Testis (tissue), 3 donors: ENCODE measurements around the gene LRP8. TPM values are rescaled to one million over a fixed set of nuclear protein-coding genes. Genes with fewer than 3 reads are reported as not detected.
A peak's percentile ranks its signal among the peaks of the same experiment; 100 is the strongest.

ENCODE experiments used
- DNase-seq: peaks from one replicate; pipeline ENCODE4 v3.0.0-alpha.2; 2019
- H3K27ac ChIP-seq, 2 donors: fragments of 200-600 bp; sonication (generic); one replicate each; pipeline ENCODE4 v1.5.1; 2019
- H3K27me3 ChIP-seq: fragments of 200-600 bp; sonication (generic); one replicate; pipeline ENCODE4 v1.5.1; 2019
- H3K36me3 ChIP-seq: fragments of 200-600 bp; sonication (generic); one replicate; pipeline ENCODE4 v1.5.1; 2017; ENCODE audit warnings: low read depth; ENCODE audit errors: missing control alignments
- H3K4me1 ChIP-seq: fragments of 200-600 bp; sonication (generic); one replicate; pipeline ENCODE4 v1.5.1; 2019
- H3K4me3 ChIP-seq, 2 donors: fragments of 200-600 bp; sonication (generic); one replicate each; pipeline ENCODE4 v1.5.1; 2017 to 2019
- H3K9me3 ChIP-seq: fragments of 200-600 bp; sonication (generic); one replicate; pipeline ENCODE4 v1.5.1; 2017
- POLR2A ChIP-seq: fragments of 450-650 bp; IDR thresholded peaks from one replicate; pipeline ENCODE4 v1.6.1; 2017; ENCODE audit warnings: antibody characterized with exemption, mild to moderate bottlenecking, moderate library complexity
- WGBS, 2 donors: methylation state at CpG; one replicate each; pipeline ENCODE4 v1.1.5; 2018; 5-methylcytosine and 5-hydroxymethylcytosine counted together
- intact Hi-C: fragments of 100-400 bp; cut with DNase I; formaldehyde crosslinking; loops from one replicate; pipeline ENCODE4 v1.15.1; 2023; ENCODE audit warnings: low total_unique reads
- polyA plus RNA-seq: library from polyadenylated mRNA; stranded (reverse); fragments of 350-450 nt; fragmentation: Illumina TruSeq; extraction: RNeasy Lipid Tissue Mini Kit (QIAGEN cat#74804); gene quantifications from one replicate; pipeline ENCODE4 v1.2.3, GENCODE V29; 2014; ENCODE audit warnings: low read depth, low replicate concordance; ENCODE audit not compliant: insufficient read depth
- total RNA-seq, 2 donors: library from RNA; depleted of rRNA; stranded (reverse); fragments of >200 nt; gene quantifications; one replicate each; pipeline ENCODE4 v1.2.3, GENCODE V29; 2016
- TF ChIP-seq, protein P1 (sequence below), 3 experiments: fragments of 450-650 bp in 2 of 3; fragments of 200-600 bp in 1 of 3; sonication (generic) in 1 of 3; IDR thresholded peaks; one replicate each; pipeline ENCODE4 v1.5.1; 2016 to 2019; ENCODE audit warnings: antibody characterized with exemption in 3 of 3, mild to moderate bottlenecking in 2 of 3, moderate library complexity in 1 of 3

The LRP8 gene
- total and polyA plus RNA-seq, 3 donors from 2014 or later, result 64.3 to 253 (median 223) TPM

DNA sequence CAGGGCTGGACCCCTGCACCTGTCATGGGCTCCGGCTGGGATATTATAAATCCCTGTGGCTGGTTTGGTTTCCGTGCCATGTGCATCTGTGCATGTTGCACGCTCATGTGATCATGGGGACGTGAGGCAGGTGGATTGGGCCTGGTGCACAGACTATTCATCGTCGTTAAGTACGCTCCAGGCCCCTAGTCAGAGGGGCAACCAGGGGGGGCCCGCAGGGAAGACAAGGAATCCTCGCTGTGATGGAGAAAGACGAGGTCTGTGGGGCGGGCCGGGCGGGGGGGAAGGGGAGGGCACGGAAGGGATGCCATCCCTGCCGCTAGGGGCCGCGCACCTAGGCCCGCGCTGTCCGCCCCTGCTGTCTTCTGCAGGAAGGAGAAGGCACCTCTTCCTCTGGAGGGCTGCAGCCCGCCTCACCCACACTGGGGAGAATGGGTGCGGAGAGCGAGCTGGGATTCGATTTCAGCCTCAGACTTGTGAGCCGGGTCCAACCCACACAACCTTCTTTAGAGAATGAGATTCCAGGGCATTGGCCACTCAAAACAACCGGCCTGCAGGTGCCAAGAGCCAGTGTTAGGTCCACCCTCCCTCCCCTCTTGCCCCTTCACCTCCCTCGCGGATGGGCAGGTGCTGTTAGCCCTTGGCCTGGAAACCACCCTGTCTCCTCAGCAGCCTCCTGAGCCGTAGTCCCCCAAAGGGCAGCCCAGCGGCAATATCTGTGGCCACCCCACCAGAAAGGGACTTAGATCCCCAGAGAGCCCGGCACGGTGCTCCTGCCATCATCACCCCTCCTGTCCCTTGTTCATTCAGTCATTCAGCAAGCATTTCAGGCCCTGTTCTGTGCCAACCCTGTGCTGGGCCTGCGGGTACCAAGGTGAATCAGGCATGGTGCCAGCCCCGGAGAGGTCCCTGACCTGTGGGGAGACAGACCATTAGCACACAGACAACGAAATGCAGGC is 950 bp upstream of the LRP8 start:
- Histone ChIP-seq H3K4me1 (peaks cover 21% of the 10 kb centered on the region), H3K36me3 (no peaks in the 10 kb centered on the region), H3K4me3 (peak overlapping the region in 1 of 2 donors; percentile 41), H3K27ac (peak overlapping the region in 1 of 2 donors; percentile 39), H3K27me3 (no peaks in the 10 kb centered on the region), H3K9me3 (no peaks in the 10 kb centered on the region)
- no peak for DNase-seq
- WGBS, 2 donors, result 51 to 60% methylated on average over 28 to 35 of the region's 35 CpGs
- intact Hi-C loops, result no loop called here
- TF ChIP-seq, protein P1, sequence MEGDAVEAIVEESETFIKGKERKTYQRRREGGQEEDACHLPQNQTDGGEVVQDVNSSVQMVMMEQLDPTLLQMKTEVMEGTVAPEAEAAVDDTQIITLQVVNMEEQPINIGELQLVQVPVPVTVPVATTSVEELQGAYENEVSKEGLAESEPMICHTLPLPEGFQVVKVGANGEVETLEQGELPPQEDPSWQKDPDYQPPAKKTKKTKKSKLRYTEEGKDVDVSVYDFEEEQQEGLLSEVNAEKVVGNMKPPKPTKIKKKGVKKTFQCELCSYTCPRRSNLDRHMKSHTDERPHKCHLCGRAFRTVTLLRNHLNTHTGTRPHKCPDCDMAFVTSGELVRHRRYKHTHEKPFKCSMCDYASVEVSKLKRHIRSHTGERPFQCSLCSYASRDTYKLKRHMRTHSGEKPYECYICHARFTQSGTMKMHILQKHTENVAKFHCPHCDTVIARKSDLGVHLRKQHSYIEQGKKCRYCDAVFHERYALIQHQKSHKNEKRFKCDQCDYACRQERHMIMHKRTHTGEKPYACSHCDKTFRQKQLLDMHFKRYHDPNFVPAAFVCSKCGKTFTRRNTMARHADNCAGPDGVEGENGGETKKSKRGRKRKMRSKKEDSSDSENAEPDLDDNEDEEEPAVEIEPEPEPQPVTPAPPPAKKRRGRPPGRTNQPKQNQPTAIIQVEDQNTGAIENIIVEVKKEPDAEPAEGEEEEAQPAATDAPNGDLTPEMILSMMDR (IDR thresholded peaks at IDR 0.05), result peak in 1 of 3 experiments; percentile 27
- no peak for TF ChIP-seq POLR2A

DNA sequence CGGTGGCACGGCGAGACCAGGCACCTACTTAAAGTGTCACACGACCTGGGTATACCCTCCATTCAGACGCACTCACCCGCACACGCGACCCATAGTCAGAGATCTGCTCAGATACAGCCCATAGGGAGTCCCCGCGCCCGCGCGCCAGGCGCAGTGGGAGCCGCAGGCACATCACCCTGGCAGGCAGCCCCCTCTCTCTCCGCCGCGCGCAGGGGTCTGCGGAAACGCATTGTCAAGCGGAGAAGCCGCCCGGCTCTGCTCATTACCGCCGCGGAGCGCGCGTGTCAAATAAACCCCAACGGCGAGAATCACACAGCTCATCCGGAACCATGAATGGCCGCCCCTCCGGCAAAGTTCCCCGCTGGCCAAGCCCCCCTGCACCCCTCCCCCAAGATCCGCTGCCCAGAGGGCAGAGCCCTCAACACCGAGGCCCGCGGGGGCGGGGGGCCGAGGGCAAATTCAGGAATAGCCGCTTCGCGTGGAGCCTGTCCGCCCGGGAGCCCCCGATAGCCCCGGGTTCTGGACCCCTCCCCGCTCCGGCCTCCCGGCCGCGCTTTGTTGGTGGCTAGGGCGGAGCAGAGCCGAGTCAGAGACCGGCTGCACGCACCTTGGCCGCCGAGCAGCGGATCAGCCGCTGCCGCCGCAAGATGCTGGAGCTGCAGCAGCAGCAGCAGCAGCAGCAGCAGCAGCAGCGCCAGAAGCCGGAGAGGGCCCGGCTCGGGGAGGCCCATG is 522 bp downstream of the LRP8 start:
- Histone ChIP-seq H3K4me1 (peaks cover 24% of the 10 kb centered on the region), H3K36me3 (no peaks in the 10 kb centered on the region), H3K27ac (peak overlapping the region; percentile 47 to 66), H3K27me3 (no peaks in the 10 kb centered on the region), H3K9me3 (no peaks in the 10 kb centered on the region), H3K4me3 (peak overlapping the region; percentile 66 to 74)
- TF ChIP-seq, protein P1 (IDR thresholded peaks at IDR 0.05), result no peak
- TF ChIP-seq POLR2A, result no peak
- DNase-seq, result no peak
- intact Hi-C loops, result no loop called here
- WGBS, 2 donors, result 0 to 1% methylated on average over 16 to 49 of the region's 68 CpGs

DNA sequence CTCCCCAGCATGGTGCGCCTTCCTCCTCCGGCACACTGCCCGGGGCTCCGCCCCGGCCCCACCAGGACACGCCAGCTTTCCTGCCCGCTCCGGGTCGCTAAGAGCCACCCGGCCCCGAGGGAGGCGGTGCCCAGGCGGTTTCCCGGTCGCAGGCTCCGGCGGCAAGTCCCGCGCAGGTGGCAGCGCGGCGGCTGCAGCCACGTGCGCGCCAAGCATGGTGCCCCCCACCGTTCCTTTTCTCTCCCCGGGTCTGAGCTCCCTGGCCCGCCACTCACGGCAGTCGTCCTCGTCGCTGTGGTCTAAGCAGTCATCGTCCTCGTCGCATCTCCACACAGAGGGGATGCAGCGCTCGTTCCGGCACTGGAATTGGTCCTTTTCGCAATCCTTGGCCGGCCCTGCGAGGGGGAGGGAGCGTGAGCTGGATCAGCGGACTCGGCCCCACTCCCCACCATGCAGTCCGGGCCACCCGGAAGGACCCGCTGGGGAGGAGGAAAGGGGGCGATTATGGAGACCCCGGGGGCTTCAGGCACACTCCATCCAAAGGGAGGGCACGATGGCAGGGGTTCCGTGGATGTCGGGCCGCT is 1.2 kb downstream of the LRP8 start:
- no peak for DNase-seq
- Histone ChIP-seq H3K36me3 (no peaks in the 10 kb centered on the region), H3K4me3 (peak overlapping the region; percentile 66 to 74), H3K9me3 (no peaks in the 10 kb centered on the region), H3K4me1 (peaks cover 28% of the 10 kb centered on the region), H3K27me3 (no peaks in the 10 kb centered on the region), H3K27ac (peak overlapping the region; percentile 47 to 66)
- intact Hi-C loops, result no loop called here
- WGBS, 2 donors, result 0 to 1% methylated on average over 14 to 48 of the region's 53 CpGs
- TF ChIP-seq, protein P1 (IDR thresholded peaks at IDR 0.05), result no peak
- TF ChIP-seq POLR2A, result no peak

DNA sequence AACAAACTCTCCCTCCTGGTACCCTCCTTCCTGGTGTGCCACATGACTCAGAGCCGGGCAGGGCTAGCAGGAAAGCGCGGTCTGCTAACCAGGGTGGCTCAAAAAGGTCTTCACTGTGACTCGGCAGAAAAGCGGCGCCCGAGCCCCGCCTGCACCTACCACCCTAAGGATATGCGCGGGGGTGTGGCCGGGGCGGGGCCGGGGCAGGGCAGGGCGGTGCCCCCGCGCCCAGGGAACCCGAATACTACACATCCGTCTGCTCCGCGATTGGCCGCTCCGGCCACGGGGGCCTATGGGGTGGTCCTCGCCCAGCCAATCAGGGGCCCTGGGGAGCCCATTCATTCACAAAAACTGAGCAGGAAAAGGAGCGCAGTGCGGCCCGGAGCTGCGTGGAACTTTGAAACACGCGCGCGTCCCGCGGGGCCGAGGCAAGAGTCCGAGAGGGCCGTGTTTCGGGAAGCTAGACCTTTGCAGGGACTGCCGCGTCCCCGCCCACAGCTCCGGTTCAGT is 1.7 kb downstream of the LRP8 start:
- no peak for TF ChIP-seq POLR2A
- TF ChIP-seq, protein P1 (IDR thresholded peaks at IDR 0.05), result no peak
- intact Hi-C loops, result no loop called here
- no peaks in the 10 kb centered on the region for H3K9me3 ChIP-seq
- WGBS, 2 donors, result 1 to 28% methylated on average over 2 to 39 of the region's 42 CpGs
- H3K4me1 ChIP-seq, result peaks cover 28% of the 10 kb centered on the region
- peak overlapping the region in 1 of 2 donors; percentile 63 for H3K27ac ChIP-seq
- H3K4me3 ChIP-seq, result peak overlapping the region; percentile 66 to 74
- DNase-seq, result peak; percentile 96
- no peaks in the 10 kb centered on the region for H3K36me3 ChIP-seq
- H3K27me3 ChIP-seq, result no peaks in the 10 kb centered on the region
